HL-60 (cell line): ENCODE data around the gene CPT2.

Source experiments
- DNase-seq, 2 experiments: peaks; one replicate each; pipeline ENCODE4 v3.0.0-alpha.2; 2010 to 2020; ENCODE audit warnings: low read depth in 1 of 2, low spot score in 1 of 2
- H3K27ac ChIP-seq: fragments of 250-450 bp; sonication (Bioruptor Pico); replicated peaks from 2 replicates; pipeline ENCODE4 v1.5.1; 2020; ENCODE audit warnings: mild to moderate bottlenecking, moderate library complexity
- H3K27me3 ChIP-seq: fragments of 250-450 bp; sonication (Bioruptor Pico); 2 replicates; pipeline ENCODE4 v1.5.1; 2021; ENCODE audit warnings: mild to moderate bottlenecking, moderate library complexity; ENCODE audit not compliant: insufficient read depth, poor library complexity, severe bottlenecking
- H3K4me3 ChIP-seq: replicated peaks from 2 replicates; pipeline ENCODE4 v1.5.1; 2011; ENCODE audit warnings: mild to moderate bottlenecking, control low read depth, low read length; ENCODE audit not compliant: insufficient read depth
- CTCF ChIP-seq: IDR thresholded peaks from one replicate; pipeline ENCODE4 v1.5.1; 2011; ENCODE audit warnings: low read length, control low read depth, inconsistent platforms; ENCODE audit not compliant: insufficient read depth
- GABPA ChIP-seq: IDR thresholded peaks from 2 replicates; pipeline ENCODE4 v1.6.1; 2012; ENCODE audit warnings: low read depth
- POLR2AphosphoS5 ChIP-seq: IDR thresholded peaks from 2 replicates; pipeline ENCODE4 v1.6.1; 2012; ENCODE audit warnings: low read depth
- REST ChIP-seq: IDR thresholded peaks from 2 replicates; pipeline ENCODE4 v1.6.1; 2012; ENCODE audit warnings: low read depth; ENCODE audit not compliant: insufficient replicate concordance
- SPI1 ChIP-seq: IDR thresholded peaks from 2 replicates; pipeline ENCODE4 v1.6.1; 2012; ENCODE audit warnings: low read depth, mild to moderate bottlenecking, borderline replicate concordance

CPT2 gene

GRCh38 chr1:53153752-53154151 is 42.9 kb upstream of the CPT2 start:
- Histone ChIP-seq H3K27ac (no peak overlapping the region), H3K27me3 (no peaks in the 10 kb centered on the region), H3K4me3 (no peak overlapping the region)
- DNase-seq, result no peak
- TF ChIP-seq POLR2AphosphoS5, result no peak
- TF ChIP-seq GABPA, result no peak
- TF ChIP-seq CTCF, result no peak
- no peak for TF ChIP-seq SPI1
- TF ChIP-seq REST, result no peak

GRCh38 chr1:53154859-53155438 is 41.7 kb upstream of the CPT2 start:
- no peak overlapping the region for H3K27ac ChIP-seq
- H3K4me3 ChIP-seq, result no peak overlapping the region
- no peak for TF ChIP-seq SPI1
- TF ChIP-seq REST, result no peak
- no peak for TF ChIP-seq POLR2AphosphoS5
- TF ChIP-seq CTCF, result no peak
- TF ChIP-seq GABPA, result no peak
- no peak for DNase-seq
- no peaks in the 10 kb centered on the region for H3K27me3 ChIP-seq

GRCh38 chr1:53155534-53155933 is 41.1 kb upstream of the CPT2 start:
- DNase-seq, result no peak
- H3K4me3 ChIP-seq, result no peak overlapping the region
- TF ChIP-seq POLR2AphosphoS5 (no peak), SPI1 (no peak), CTCF (no peak), GABPA (no peak), REST (no peak)
- H3K27ac ChIP-seq, result no peak overlapping the region
- no peaks in the 10 kb centered on the region for H3K27me3 ChIP-seq
